CD4-positive, CD25-positive, alpha-beta regulatory T cell (primary cell): ENCODE data around the gene CIAO3. TPM values are rescaled to one million over a fixed set of nuclear protein-coding genes. Genes with fewer than 3 reads are reported as not detected.
"Not testable (repeated sequence)": the region's sequence is repeated elsewhere in the genome, so short reads cannot be mapped to it uniquely, and the experiment has no call there.

ENCODE experiments used
- ATAC-seq, 2 donors: fragments of 150-1000 bp; cut with Tn5 transposase; one replicate each; pipeline ENCODE4 v1.10.0; 2021; ENCODE audit warnings: low read depth in 2 of 2, moderate number of reproducible peaks in 2 of 2, moderate library complexity in 1 of 2
- DNase-seq, 3 donors: peaks; one replicate each; pipeline versions ENCODE4 v3.0.0 to v3.0.0-alpha.2; 2012 to 2022; ENCODE audit warnings: mixed read lengths in 1 of 3
- H3K27ac ChIP-seq: one replicate; pipeline ENCODE4 v1.7.0; 2013; ENCODE audit warnings: mild to moderate bottlenecking, low read length; ENCODE audit not compliant: insufficient read depth, poor library complexity, severe bottlenecking
- H3K27me3 ChIP-seq: one replicate; pipeline ENCODE4 v1.7.0; 2013; ENCODE audit warnings: low read length; ENCODE audit not compliant: control insufficient read depth, insufficient read depth
- H3K36me3 ChIP-seq: one replicate; pipeline ENCODE4 v1.7.0; 2013; ENCODE audit warnings: mild to moderate bottlenecking, low read length, moderate library complexity; ENCODE audit not compliant: control insufficient read depth, insufficient read depth
- H3K4me1 ChIP-seq: 2 replicates; pipeline ENCODE4 v1.7.0; 2013; ENCODE audit warnings: mild to moderate bottlenecking, low read length; ENCODE audit not compliant: insufficient read depth, control insufficient read depth, poor library complexity, severe bottlenecking
- H3K4me3 ChIP-seq: one replicate; pipeline ENCODE4 v1.7.0; 2013; ENCODE audit warnings: low read depth, mild to moderate bottlenecking, low read length, moderate library complexity
- H3K9me3 ChIP-seq, 2 experiments: 1 replicate in 1 of 2; 2 replicates in 1 of 2; pipeline ENCODE4 v1.7.0; 2013; ENCODE audit warnings: low read length in 2 of 2, mild to moderate bottlenecking in 1 of 2, moderate library complexity in 1 of 2; ENCODE audit not compliant: control insufficient read depth in 2 of 2
- H3K27ac Mint-ChIP-seq, 3 donors: one replicate each; pipeline ENCODE4 v1.8.0; 2020 to 2022; ENCODE audit warnings: mild to moderate bottlenecking in 3 of 3, mixed read lengths in 3 of 3, moderate library complexity in 2 of 3
- H3K27me3 Mint-ChIP-seq: one replicate; pipeline ENCODE4 v1.8.0; 2022; ENCODE audit warnings: mild to moderate bottlenecking, mixed read lengths
- H3K36me3 Mint-ChIP-seq: one replicate; pipeline ENCODE4 v1.8.0; 2020; ENCODE audit warnings: mixed read lengths
- H3K4me1 Mint-ChIP-seq, 4 donors: one replicate each; pipeline ENCODE4 v1.8.0; 2020 to 2022; ENCODE audit warnings: mixed read lengths in 4 of 4, mild to moderate bottlenecking in 1 of 4
- H3K4me3 Mint-ChIP-seq, 4 donors: one replicate each; pipeline ENCODE4 v1.8.0; 2020 to 2022; ENCODE audit warnings: mild to moderate bottlenecking in 4 of 4, mixed read lengths in 4 of 4, moderate library complexity in 3 of 4
- H3K9me3 Mint-ChIP-seq, 7 donors: one replicate each; pipeline ENCODE4 v1.8.0; 2020 to 2022; ENCODE audit warnings: mixed read lengths in 7 of 7, mild to moderate bottlenecking in 3 of 7, moderate library complexity in 2 of 7
- polyA plus RNA-seq, 4 donors: library from polyadenylated mRNA; unstranded; fragments of 300-500 nt; fragmentation: Illumina TruSeq; gene quantifications; one replicate each; pipeline ENCODE4 v1.2.3, GENCODE V29; 2021
- total RNA-seq: library from RNA; stranded (reverse); gene quantifications from one replicate; pipeline ENCODE4 v1.2.3, GENCODE V29; 2022

Gene CIAO3
- total and polyA plus RNA-seq, 5 donors from 2014 or later: 17.2 to 42.6 (median 20.3) TPM

- not testable (repeated sequence) for H3K4me3 Mint-ChIP-seq, H3K36me3 Mint-ChIP-seq, H3K4me1 Mint-ChIP-seq, ATAC-seq, H3K27me3 ChIP-seq, DNase-seq, H3K27ac ChIP-seq, H3K27ac Mint-ChIP-seq, H3K27me3 Mint-ChIP-seq, H3K36me3 ChIP-seq, H3K4me1 ChIP-seq, H3K9me3 Mint-ChIP-seq, H3K9me3 ChIP-seq, H3K4me3 ChIP-seq
Measured at GRCh38 chr16:754121-754607, 13.4 kb upstream of the CIAO3 start.

GRCh38 chr16:752007-752312 lies 11.2 kb upstream of the CIAO3 start:
- Histone ChIP-seq H3K4me3 (no peak overlapping the region), H3K27ac (no peak overlapping the region), H3K27me3 (no peaks in the 10 kb centered on the region), H3K36me3 (no peaks in the 10 kb centered on the region), H3K4me1 (no peaks in the 10 kb centered on the region), H3K9me3 (no peaks in the 10 kb centered on the region)
- H3K36me3 Mint-ChIP-seq: no peaks in the 10 kb centered on the region
- no peaks in the 10 kb centered on the region for H3K27me3 Mint-ChIP-seq
- no peak for ATAC-seq
- H3K4me3 Mint-ChIP-seq: no peak overlapping the region
- peaks cover 0 to 5% (median 0%) of the 10 kb centered on the region in 4 donors for H3K4me1 Mint-ChIP-seq
- H3K9me3 Mint-ChIP-seq: peaks cover 0 to 3% (median 0%) of the 10 kb centered on the region in 7 donors
- DNase-seq: no peak
- no peak overlapping the region for H3K27ac Mint-ChIP-seq

- DNase-seq (no peak), ATAC-seq (no peak)
- Histone ChIP-seq H3K4me1 (no peaks in the 10 kb centered on the region), H3K27me3 (no peaks in the 10 kb centered on the region), H3K9me3 (no peaks in the 10 kb centered on the region), H3K27ac (no peak overlapping the region), H3K36me3 (no peaks in the 10 kb centered on the region), H3K4me3 (no peak overlapping the region)
- Mint-ChIP-seq H3K9me3 (peaks cover 0 to 1% (median 0%) of the 10 kb centered on the region in 7 donors), H3K4me3 (no peak overlapping the region), H3K27me3 (no peaks in the 10 kb centered on the region), H3K4me1 (peaks cover 0 to 5% (median 0%) of the 10 kb centered on the region in 4 donors), H3K36me3 (no peaks in the 10 kb centered on the region), H3K27ac (no peak overlapping the region)
Measured at GRCh38 chr16:751152-752006, 10.6 kb upstream of the CIAO3 start.

GRCh38 chr16:750485-750884 lies 9.7 kb upstream of the CIAO3 start:
- Histone ChIP-seq H3K27me3 (no peaks in the 10 kb centered on the region), H3K27ac (no peak overlapping the region), H3K4me1 (no peaks in the 10 kb centered on the region), H3K9me3 (no peaks in the 10 kb centered on the region), H3K36me3 (no peaks in the 10 kb centered on the region), H3K4me3 (no peak overlapping the region)
- Mint-ChIP-seq H3K9me3 (no peaks in the 10 kb centered on the region), H3K4me3 (no peak overlapping the region), H3K4me1 (peaks cover 0 to 3% (median 0%) of the 10 kb centered on the region in 4 donors), H3K27me3 (no peaks in the 10 kb centered on the region), H3K27ac (no peak overlapping the region), H3K36me3 (no peaks in the 10 kb centered on the region)
- ATAC-seq: no peak
- no peak for DNase-seq

GRCh38 chr16:749010-749409 lies 8.2 kb upstream of the CIAO3 start:
- H3K4me1 ChIP-seq: no peaks in the 10 kb centered on the region

GRCh38 chr16:747978-748746 lies 7.4 kb upstream of the CIAO3 start:
- Mint-ChIP-seq H3K36me3 (no peaks in the 10 kb centered on the region), H3K27ac (no peak overlapping the region)
- no peak for DNase-seq

More at GRCh38 chr16:749010-749409, 8.2 kb upstream of the CIAO3 start:
- no peak for DNase-seq
- Mint-ChIP-seq H3K9me3 (peaks cover 0 to 2% (median 0%) of the 10 kb centered on the region in 7 donors), H3K27ac (no peak overlapping the region), H3K4me1 (no peaks in the 10 kb centered on the region), H3K36me3 (no peaks in the 10 kb centered on the region), H3K4me3 (no peak overlapping the region), H3K27me3 (no peaks in the 10 kb centered on the region)
- Histone ChIP-seq H3K36me3 (no peaks in the 10 kb centered on the region), H3K27ac (no peak overlapping the region), H3K9me3 (no peaks in the 10 kb centered on the region), H3K4me3 (no peak overlapping the region), H3K27me3 (no peaks in the 10 kb centered on the region)
- no peak for ATAC-seq

GRCh38 chr16:746637-747036 lies 5.8 kb upstream of the CIAO3 start:
- Mint-ChIP-seq H3K9me3 (peaks cover 0 to 2% (median 0%) of the 10 kb centered on the region in 7 donors), H3K4me1 (no peaks in the 10 kb centered on the region), H3K27ac (no peak overlapping the region), H3K36me3 (no peaks in the 10 kb centered on the region), H3K4me3 (no peak overlapping the region), H3K27me3 (no peaks in the 10 kb centered on the region)
- Histone ChIP-seq H3K36me3 (no peaks in the 10 kb centered on the region), H3K4me1 (no peaks in the 10 kb centered on the region), H3K27me3 (no peaks in the 10 kb centered on the region), H3K9me3 (no peaks in the 10 kb centered on the region), H3K27ac (no peak overlapping the region), H3K4me3 (no peak overlapping the region)
- ATAC-seq (no peak), DNase-seq (no peak)

More at GRCh38 chr16:747978-748746, 7.4 kb upstream of the CIAO3 start:
- no peak overlapping the region for H3K4me3 ChIP-seq
- Mint-ChIP-seq H3K9me3 (peaks cover 0 to 2% (median 0%) of the 10 kb centered on the region in 7 donors), H3K27me3 (no peaks in the 10 kb centered on the region), H3K4me3 (no peak overlapping the region), H3K4me1 (no peaks in the 10 kb centered on the region)
- no peaks in the 10 kb centered on the region for H3K36me3 ChIP-seq
- H3K27me3 ChIP-seq: no peaks in the 10 kb centered on the region
- H3K27ac ChIP-seq: no peak overlapping the region
- no peak for ATAC-seq
- H3K4me1 ChIP-seq: no peaks in the 10 kb centered on the region
- H3K9me3 ChIP-seq: no peaks in the 10 kb centered on the region
